ENCODE data around the gene KRTAP5-6.

Gene KRTAP5-6

DNA sequence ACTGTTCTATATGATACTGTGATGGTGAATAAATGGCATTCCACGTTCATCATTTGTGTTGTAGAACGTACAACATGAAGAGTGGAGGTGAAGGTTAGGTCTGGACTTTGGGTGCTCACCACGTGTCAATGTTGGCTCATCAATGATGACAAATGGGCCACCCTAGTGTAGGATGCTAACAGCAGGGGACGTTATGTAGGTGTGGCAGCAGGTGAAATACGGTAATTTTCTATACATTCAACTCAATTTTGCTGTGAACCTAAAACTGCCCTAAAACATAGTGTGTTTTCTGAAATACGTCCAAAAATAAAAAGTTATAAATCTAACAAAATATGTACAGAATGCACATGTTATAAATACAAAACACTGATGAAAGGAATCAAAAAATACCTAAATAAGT lies 6.2 kb downstream of the KRTAP5-6 start:
- DNase-seq: no peak

DNA sequence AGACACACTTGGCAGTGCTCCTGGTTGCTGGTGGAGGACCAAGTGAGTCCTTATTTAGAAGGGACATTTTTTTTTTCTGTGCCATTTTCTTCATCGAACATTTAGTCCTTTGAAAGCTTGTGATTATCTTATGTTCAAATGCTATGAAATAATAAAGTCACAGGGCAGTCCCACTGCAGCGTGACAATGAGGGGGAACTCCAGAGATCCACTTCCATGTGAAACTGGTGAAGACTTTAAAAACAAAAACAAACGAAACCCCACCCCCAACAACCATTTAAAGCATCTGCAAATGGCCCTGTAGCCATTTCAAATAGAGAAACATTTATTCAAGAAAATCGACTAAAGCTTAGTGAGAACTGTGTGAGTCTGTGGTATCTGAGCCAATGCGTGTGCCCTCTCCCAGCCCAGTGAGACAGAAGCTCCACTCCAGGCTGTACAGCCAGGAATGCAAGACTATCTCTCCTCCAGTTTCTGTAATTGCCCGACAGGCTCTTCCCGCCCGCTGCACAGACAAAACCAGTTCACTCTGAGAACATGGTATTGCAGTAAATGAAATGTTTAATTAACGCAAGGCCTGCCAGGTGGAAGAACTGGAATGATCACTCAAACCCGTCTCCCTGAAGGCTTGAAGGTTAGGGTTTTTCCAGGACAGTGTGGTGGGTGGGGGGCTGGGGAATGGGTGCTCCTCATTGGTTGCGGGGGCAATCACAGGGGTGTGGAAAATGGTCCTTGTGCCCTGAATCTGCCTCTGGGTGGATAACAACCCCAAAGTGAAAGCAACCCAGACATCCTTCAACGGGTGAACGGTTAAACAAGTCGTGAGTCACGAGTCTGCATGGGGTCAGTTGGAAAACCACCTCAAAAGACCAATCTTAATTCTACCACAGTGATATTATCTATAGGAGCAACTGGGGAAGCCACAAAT lies 8.4 kb downstream of the KRTAP5-6 start:
- no peak for DNase-seq

DNA sequence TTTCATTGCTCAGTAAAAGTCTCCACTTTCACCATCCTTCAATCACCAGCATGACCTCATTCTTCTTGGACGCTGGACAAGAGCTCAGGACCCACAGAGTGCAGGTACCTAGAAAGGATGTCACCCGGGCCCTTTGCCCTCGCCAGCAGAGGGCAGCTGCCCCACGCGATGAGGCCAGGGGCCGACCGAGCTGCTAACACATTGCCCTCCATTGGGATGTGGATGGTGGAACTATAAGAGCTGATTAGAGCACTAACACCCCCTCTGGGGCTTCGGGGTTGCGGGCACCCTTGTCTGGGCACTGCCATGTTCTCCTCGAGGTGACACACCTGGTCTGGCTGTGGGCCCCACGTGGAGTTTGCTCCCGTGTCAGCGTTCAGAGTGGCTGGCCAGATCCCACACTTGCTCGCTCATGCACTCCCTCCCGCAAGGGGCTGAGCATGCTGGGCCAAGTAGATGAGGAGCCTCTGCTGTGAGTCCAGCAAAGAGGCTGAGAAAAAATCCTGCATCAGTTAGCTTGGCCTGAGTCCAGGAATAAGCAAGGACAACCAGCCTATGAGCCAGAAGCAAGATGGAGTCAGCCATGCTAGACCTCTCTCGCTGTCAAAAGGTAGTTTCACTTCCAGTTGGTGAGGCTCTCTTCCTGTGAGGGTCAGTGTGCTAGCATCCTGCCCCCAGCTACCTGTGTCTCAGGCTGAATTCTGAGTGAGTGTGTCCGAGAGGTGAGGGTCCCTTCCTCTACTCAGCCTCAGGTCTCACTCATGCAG lies 9.8 kb downstream of the KRTAP5-6 start:
- no peak for DNase-seq

DNA sequence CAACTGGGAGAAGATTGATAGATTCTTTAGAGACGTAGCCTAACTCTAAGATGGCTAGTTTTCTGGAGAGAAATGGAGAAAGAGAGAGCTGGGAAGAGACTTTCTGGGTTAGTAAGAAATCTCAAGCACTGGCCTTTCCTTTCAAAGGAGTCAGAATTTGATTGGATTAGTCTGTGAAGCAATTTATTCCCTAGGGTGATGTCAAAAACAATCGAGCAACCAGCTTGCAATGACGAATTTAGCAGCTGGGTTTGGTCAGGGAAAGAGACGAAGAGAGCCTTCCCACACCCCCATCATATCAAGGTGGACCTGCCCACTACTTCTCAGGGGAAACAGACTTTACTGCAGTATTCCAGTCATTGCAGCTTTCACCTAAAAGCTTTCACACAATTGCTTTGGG lies 10.8 kb downstream of the KRTAP5-6 start:
- no peak for DNase-seq

DNA sequence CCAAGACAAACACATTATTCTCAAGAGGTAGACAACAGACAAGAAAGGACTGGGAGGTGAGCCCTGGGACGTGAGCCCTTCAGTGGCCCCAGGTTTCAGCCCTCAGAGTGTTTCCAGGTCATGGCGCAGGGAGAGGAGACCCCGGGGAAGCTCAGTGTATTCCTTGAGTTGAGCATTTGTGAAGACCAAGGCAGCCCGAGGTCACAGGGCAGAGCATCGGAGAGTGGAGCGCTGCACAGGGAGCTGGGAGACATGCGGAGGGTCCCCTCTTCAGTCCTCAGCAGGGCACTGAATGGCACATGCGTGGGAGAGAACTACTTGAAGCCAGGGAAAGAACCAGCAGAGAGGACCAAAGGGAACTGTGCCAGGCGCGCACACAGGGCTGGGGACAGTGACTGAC lies 11.7 kb downstream of the KRTAP5-6 start:
- DNase-seq: no peak

DNA sequence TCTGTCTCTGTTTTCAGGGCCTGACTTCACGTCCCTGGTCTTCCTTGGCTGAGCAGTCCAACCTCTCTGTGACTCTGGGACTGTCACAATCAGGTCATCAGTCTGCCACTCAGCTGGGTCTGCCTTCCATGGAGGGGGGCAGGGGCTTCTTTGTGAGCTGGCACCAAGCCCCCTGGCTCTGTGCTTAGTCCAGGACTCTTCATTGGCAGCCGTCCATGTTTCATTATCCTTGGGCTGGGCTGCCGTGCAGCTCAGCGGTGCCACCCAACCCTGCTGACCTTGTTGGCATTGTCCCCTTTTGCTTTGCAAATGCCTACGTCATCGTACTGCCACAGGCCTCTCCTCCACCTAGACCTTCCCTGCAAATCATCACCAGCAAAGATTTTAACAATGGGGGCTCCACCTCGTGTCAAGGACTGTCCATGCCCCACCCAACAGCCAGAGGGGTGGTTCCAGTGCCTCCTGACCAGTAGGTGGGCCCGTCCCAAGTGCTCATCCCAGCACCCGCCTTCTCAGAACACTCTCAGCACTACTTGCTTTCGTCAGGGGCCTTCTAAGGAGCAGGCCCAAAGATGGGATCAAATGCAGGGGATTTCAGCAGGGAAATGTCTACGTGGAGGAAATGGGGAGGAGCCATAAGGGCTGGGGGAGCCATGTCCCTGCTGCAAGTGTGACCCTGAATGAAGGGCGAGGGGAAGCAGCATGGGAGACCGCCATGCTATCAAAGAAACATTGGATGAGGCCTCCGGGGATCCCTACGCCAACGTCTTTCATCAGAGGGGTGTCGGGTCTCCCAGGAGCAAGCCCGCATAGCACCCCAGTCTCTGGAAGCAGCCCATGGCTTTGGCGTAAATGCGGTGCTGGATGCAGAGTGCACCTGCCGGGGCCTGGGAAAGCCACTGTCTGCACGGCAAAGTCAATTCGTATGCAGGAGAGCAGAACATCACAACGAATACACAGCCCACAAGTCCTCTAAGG lies 18.2 kb downstream of the KRTAP5-6 start:
- no peak for DNase-seq

DNA sequence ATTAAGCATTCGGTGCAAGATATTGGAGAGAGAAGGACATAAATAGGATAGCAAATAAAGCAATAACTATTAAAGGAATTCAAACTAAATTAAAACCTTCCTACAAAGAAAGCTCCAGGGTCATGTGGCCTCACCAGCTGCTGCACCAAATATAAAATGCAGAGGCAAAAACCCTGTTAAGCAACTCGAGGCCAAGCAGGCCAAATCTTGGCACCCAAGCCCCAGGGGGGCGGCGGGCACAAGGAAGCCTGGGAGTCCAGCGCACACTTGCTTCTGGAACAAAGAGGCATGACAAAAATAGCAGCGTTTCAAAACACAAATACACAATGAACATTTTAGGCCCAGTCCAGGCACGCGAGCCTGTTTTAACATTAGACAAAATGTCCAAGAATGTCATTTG lies 20.8 kb downstream of the KRTAP5-6 start:
- no peak for DNase-seq

DNA sequence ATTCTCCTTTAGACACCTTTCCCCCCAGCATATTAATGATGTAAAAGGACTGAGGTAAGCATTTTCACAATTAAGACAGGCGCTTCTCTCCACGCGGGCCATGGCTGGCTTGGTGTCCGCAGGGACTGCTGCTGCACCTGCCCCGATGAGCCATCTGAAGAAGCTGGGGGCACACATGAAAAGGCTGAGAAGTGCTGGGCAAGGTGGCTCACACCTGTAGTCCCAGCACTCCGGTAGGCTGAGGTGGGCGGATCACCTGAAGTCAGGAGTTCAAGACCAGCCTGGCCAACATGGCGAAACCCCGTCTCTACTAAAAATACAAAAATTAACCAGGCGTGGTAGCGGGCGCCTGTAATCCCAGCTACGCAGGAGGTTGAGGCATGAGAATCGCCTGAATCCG lies 21.3 kb downstream of the KRTAP5-6 start:
- DNase-seq: no peak

DNA sequence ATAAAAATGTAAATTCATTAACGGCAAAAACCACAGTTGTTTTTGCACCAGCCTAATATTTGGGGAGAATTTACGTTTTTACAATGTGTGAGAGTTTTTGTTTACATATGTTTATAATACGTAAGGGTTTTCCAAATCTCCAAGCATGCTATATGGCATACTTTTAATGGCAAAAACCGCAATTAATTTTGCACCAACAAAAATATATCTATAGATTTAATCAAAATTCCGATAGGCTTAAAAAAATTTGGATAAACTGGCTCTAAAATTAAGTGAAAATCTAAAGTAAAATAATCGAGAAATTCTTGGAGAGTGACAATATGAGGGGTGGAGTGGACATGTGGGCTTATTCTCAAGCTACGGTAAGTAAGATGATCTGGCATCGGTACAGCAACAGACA lies 22.8 kb downstream of the KRTAP5-6 start:
- DNase-seq: no peak

DNA sequence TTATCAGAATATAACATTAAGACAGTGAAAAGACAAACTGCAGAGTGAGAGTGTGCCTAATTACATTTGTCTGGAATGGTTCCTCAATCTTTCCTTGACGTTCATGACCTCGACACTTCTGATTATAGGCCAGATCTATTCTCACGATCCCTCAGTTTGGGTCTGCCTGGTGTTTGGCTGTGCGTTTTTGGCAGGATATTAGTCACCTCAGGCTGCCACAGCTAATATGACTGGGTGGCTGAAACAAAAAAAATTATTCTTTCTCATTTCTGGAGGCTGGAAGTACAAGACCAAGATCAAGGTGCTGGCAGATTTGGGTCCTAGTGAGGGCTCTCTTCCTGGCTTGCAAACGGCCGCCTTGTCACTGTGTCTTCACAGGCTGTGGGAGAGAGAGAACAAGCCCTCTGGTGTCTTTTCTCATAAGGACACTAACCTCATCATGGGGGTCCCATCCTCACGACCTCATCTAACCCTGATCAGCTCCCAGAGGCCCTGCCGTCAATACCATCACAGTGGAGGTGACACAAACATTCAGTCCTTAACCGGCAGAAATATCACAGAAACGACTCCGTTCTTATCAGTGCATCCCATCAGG lies 30.2 kb downstream of the KRTAP5-6 start:
- no peak for DNase-seq

DNA sequence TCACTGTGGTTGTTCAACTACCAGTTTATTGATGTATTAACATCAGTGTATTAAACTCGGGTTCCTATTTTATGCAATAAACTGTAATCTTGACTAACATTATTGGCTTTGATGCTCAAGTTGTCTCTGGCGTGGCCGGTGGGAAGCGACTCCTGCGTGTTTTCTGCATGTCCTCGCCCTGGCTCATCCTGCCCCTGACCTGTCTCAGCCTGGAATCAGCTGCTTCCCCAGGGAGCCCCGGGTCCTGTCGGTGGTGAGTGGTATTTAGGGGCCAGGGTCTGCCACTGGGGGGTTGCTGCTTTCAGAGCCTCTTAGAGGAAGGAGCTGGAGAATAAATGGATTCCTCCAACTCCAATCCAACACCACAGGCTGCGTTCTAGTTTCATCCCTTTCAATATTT lies 30.9 kb downstream of the KRTAP5-6 start:
- no peak for DNase-seq

DNA sequence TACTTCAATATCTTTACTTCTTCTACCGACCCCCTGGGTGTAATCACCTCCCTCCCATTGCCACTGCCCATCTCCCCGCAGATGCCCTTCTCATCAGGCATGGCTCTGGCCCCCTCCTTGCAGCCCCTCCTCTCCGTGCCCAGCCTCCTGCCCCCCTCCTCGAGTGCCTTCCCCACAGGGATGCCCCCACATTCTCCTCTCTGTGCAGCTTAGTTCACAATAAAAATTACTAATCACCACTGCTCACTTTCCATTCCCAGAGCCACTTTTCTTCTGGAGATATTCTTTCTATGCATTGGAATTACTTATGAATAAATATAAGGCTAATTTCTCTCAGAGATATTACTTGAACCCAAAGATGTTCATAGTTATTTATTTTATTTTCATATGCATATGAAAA lies 31.3 kb downstream of the KRTAP5-6 start:
- no peak for DNase-seq

DNA sequence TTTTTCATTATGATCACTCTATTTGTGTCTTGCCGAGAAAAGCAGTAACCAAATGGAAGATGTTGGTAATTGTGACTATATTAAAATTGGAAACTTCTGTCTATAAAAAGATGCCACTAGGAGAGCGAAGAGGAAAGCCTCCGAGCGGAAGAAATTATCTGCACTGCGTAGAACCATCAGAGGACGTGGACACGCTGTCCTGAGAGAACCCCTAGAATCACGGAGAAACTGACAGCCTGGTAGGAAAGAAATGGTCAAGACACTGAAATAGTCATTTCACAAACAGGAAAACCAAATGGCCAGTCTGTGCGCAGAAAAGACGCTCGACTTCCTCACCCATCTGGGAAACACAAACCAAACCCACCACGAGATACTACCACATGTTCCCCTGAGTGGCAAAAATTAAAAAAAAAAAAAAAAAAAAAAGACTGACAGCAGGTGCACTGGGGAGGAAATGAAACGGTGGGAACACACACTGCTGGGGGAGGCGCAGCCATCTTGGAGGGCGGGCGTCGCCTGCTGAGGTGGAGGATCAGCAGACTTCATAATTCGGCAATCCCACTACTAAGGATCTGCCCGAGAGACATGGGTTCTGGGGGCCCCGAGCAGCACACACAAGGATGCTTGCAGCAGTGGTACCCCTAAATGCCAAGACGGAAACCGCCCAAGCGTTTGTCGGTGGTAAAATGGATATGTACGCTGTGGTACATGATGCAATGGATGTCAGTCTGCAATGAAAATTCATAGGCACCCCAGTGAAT lies 32.1 kb downstream of the KRTAP5-6 start:
- no peak for DNase-seq

DNA sequence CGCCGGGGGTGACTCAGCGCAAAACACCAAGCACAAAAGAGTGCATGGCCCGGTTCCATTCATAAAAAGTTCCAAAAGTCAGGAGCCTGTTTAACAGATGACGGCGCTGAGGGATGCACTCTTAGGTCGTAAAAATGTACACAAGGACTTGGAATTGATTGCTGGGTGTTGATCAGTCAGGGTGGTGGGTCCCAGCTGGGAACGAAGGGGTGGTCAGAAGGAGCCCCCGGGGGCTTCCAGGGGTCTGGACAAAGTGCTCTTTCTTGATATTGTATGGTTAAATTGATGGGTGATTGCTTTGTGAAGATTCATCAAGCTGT lies 32.7 kb downstream of the KRTAP5-6 start:
- DNase-seq: no peak

DNA sequence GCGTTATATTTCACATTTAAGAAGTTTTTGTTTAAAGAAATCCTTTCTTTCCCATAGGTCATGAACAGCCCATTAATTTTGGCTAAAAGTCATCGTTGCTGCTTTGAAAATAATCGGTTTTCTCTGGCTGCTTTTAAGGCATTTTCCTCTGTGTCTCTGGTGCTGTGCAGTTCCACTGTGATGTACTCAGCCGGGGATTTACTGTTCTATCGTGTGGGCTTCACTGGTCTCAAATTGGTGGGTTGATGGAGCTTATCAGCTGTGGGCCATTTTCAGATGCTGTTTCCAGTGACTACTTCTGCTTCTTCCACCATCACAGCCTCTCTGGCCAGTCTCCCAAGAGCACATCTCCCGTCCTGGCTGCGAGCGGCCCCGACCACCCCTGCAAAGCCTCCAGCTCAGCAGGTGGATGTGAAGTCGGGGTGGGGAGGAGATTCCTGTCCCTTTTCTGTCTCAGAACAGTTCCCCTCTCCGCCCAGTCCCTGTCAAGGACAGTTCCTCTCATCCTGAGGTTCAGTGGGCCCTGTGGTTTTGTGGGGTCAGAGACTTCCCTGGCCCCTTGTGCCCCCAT lies 33.1 kb downstream of the KRTAP5-6 start:
- no peak for DNase-seq

DNA sequence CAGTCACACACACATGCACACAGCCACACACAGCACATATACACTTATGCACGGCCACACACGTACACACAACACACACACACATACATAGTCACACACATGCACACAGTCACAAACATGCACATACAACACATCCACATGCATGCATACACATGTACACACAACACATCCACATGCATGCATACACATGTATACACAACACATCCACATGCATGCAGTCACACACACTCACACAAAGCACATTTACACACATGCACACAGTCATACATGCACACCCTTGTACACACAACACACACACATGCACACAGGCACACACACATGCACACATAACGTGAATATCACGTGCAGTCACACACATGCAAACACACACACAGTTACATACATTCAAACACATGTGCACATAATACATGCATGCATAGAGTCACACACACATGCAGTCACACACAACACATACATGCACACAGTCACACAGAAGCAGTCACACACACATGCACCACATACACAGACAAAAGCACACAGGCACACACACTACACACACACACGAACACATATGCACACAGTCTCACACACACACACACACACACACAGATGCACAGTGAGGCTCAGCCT lies 34.6 kb downstream of the KRTAP5-6 start:
- DNase-seq: no peak

DNA sequence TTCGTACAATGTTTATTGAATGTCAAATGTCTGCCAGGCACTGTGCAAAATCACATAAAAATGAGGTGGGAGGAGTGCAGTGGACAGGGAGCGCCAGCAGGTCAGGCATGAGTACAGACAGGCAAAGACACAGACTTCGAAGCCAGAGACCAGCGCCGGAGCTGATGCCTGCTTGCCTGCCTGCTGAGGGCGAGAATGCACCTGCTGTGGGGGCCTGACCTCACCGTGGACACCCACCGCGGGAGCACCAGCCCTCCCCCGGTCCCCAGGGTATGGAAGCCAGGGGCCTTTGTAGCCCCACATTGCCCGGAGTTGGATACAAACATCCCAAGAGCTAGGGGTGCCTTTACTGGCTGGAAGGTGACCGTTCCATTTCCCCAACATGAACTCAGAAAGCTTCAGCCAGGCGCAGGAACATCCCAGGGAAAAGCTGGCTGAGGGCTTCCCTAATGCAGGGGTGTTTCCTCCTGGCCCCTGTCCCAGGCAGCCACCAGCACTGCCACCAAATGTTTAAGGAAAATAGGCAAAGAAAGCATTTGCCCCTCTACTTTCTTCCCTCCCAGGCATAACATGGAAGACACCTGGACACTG lies 35.5 kb downstream of the KRTAP5-6 start:
- DNase-seq: no peak

DNA sequence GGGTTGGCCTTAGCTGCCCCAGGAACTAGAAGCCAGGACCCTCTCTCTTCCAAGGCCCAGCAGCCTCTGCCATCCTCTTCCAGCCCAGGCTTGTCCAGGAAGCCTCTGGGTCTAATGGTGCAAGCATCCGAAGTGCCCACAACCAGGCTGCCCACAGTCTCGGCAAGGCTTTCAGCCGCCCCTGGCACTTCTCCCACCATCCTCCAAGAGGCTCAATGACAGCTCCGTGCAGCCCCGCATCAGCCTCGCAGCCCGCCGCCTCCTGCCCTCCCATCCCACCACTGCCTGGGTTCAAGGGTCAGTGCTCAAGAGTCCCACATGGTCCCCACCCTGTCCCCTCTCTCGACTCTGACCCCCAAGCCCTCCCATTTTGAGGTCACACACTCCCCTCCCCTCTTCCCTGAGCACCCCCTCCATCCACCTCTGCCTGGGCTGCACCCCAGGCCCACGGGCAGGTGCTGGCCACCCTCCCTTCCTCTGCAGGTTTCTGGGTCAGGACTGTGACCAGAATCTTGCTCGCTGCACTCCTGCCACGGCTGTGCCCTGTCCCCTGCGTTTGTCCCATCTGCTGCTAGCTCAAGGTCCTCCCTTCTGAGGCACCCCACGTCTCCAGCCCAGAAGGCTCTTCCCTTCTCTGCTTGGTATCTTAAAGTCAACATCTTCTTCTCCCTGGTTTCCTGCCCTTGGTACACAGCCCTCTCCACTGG lies 36.2 kb downstream of the KRTAP5-6 start:
- DNase-seq: no peak

DNA sequence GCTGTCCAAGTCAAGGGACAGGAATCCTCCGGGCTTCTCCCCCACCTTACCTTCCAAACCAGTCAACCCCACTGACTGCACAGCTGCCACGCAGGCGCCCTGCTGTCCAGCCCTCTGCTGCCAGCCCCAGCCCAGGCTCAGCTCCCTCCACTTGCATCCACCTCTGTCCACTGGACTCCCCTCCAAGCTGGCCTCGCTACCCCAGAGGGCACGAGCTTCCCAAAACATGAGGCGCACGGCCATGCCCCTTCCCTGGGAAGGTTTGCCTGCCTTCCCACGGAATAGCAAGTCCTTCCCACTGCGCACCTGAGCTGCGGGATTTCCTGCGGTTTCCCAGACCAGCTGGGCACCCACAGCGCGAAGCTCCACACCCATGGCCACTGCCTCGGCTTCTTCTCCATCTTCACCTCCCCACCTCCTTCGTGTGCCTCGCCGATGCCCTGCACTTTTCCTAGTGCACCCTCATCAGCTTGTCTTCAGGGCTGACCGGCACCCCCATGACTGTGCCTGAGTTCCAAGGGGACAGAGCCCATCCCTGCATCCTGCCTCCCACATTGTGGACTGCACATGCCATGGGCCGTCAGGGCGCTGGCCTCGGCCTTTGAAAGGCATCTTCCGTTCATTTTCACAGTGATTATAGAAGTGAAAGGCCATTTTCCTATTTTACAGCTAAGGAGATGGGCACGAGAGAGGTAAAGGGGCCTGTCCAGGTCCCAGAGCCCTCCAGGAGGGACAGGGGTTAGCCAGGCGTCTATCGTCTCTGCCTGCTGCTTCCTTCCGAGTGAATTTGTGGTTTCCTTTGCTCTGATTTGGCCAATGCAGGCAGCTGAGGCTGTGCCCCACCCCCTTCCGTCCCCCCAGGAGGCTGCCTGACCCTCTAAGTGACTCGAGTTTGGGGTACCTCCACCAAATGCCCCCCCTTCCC lies 37.0 kb downstream of the KRTAP5-6 start:
- DNase-seq: no peak
